NB4 (cell line): ENCODE measurements around the gene HOXA4.

Experiments used
- CTCF ChIP-seq: IDR thresholded peaks from one replicate; pipeline ENCODE4 v1.5.1; 2012; ENCODE audit warnings: low read depth, low read length
- POLR2A ChIP-seq: IDR thresholded peaks from 2 replicates; pipeline ENCODE4 v1.6.1; 2011; ENCODE audit warnings: mild to moderate bottlenecking; ENCODE audit not compliant: insufficient read length; ENCODE audit errors: extremely low read depth

DNA sequence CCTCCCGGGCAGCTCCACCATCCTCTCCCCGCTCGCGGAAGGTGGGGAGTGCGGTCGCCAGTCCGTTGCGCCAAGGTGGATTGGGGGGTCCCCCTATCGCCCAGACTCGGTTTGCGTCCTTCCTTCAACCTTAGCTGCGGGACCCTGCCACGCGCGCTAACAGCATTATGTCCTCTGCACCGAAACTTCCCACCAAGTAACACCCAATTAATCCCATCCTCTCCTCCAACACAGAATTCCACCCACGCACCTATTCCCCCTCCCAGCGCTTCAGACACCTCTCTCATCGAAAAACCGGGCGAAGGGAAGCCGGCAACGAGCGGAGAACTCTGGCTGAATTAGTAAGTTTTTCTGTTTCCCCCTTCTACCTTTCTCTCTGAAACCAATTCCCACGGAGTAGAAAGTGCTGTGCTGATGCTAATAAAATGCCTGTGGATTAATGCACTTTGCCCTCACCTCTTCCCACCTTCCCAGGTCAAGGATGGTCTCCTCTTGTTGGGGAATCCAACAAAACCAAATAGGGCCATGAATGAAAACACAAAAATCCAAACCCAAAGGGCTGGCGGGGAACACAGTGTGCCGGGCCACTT is 20.9 kb upstream of the HOXA4 start:
- TF ChIP-seq CTCF, result peak; percentile 19
- TF ChIP-seq POLR2A, result no peak
